ENCODE results near the gene SLC47A2. TPM values are rescaled to one million over a fixed set of nuclear protein-coding genes. Genes with fewer than 3 reads are reported as not detected.

SLC47A2 gene
- total RNA-seq (2022; extraction: Qiagen RNA extraction) = 0.08 to 0.23 TPM (median 0.13 TPM) in 4 of 5 replicates, not detected in the other

GRCh38 chr17:19716108-19717030 lies at the start of gene SLC47A2:
Gene SLC47A2 (minus strand): TSS chr17:19716584. CDS start chr17:19716555, 29 bp downstream.

GRCh38 chr17:19747829-19748806 lies 31.7 kb upstream of the SLC47A2 start, which contains the start of gene ALDH3A1:
Gene ALDH3A1 (minus strand): TSS chr17:19748298. CDS start chr17:19745129, 3,169 bp downstream.

DNA sequence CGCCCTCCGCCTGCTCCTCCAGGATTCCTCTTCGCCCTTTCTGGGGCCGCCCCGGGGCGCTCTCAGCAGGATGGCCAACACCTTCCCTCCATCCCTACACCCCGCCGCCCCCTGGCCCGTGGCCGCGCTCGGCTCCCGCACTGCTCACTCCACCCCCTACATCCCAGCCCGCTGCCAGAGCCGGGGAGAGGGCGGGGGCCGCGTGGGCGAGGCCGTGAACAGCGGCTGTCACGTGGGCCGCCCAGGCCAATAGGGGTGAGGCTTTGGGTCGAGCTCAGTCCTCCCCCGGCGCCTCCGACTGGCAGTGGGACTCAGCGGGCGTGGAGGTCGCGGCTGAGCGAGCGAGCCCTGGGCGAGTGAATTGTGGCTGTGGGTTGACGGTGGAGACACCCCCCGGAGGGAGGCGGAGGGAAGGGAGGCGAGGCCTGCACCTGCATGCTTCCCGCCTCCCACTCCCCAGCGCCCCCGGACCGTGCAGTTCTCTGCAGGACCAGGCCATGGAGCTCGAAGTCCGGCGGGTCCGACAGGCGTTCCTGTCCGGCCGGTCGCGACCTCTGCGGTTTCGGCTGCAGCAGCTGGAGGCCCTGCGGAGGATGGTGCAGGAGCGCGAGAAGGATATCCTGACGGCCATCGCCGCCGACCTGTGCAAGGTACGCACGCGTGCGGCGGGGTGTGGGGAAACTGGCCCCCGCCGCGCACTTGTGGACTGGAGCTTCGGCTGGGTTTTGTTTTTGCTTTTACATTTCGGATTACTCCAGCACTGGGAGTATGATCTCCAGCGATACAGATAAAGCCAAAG lies 67.7 kb downstream of the SLC47A2 start, which contains the start of gene ALDH3A2:
TSS of gene ALDH3A2 (plus strand) at position 277 of the 799 bp plus-strand sequence. CDS start at position 498, 221 bp downstream.

Other genes with a start within 250 kb of the SLC47A2 start
- 20.8 to 22.9 TPM (median 22.3 TPM) in 5 replicates for gene SLC47A1, start 182.7 kb downstream of the SLC47A2 start, total RNA-seq (2022; extraction: Qiagen RNA extraction)
- 144 to 182 TPM (median 175 TPM) in 5 replicates for gene ALDH3A2, start 67.8 kb downstream of the SLC47A2 start, total RNA-seq (2022; extraction: Qiagen RNA extraction)
- 777 to 1,128 TPM (median 798 TPM) in 5 replicates for gene ALDH3A1, start 31.7 kb upstream of the SLC47A2 start, total RNA-seq (2022; extraction: Qiagen RNA extraction)
- 11.0 to 18.1 TPM (median 15.8 TPM) in 5 replicates for gene ULK2, start 151.4 kb upstream of the SLC47A2 start, total RNA-seq (2022; extraction: Qiagen RNA extraction)

All from A549 treated with Mapracorat at 1 μM for 4 hours (cell line).